Endodermal cell (in vitro differentiated cells): Measurements from ENCODE around the gene RHEX. TPM values are rescaled to one million over a fixed set of nuclear protein-coding genes. Genes with fewer than 3 reads are reported as not detected.
A peak's percentile ranks its signal among the peaks of the same experiment; 100 is the strongest.

ENCODE experiments used
- DNase-seq: peaks from one replicate; pipeline ENCODE4 v3.0.0-alpha.2; 2017
- H3K27ac ChIP-seq: 2 replicates; pipeline ENCODE4 v1.5.1; 2013; ENCODE audit warnings: mild to moderate bottlenecking, low read depth, low read length, moderate library complexity
- H3K27me3 ChIP-seq: 2 replicates; pipeline ENCODE4 v1.6.1; 2013; ENCODE audit warnings: mild to moderate bottlenecking, low read length, moderate library complexity; ENCODE audit not compliant: insufficient read depth, control insufficient read depth, poor library complexity, severe bottlenecking
- H3K36me3 ChIP-seq: 2 replicates; pipeline ENCODE4 v1.7.0; 2013; ENCODE audit warnings: mild to moderate bottlenecking, low read length, moderate library complexity; ENCODE audit not compliant: control insufficient read depth, insufficient read depth
- H3K4me1 ChIP-seq: one replicate; pipeline ENCODE4 v1.7.0; 2013; ENCODE audit warnings: low read length; ENCODE audit not compliant: control insufficient read depth, insufficient read depth
- H3K4me3 ChIP-seq: 2 replicates; pipeline ENCODE4 v1.5.1; 2013; ENCODE audit warnings: mild to moderate bottlenecking, low read length, moderate library complexity
- H3K9ac ChIP-seq: 2 replicates; pipeline ENCODE4 v1.6.1; 2013; ENCODE audit warnings: mild to moderate bottlenecking, low read length, moderate library complexity; ENCODE audit not compliant: poor library complexity, severe bottlenecking; ENCODE audit errors: extremely low read depth
- H3K9me3 ChIP-seq: 2 replicates; pipeline ENCODE4 v1.6.1; 2013; ENCODE audit warnings: mild to moderate bottlenecking, low read length, moderate library complexity; ENCODE audit not compliant: control insufficient read depth
- H3K27ac Mint-ChIP-seq: 2 replicates; pipeline ENCODE4 v1.8.0; 2020; ENCODE audit warnings: mixed read lengths
- H3K27me3 Mint-ChIP-seq: 2 replicates; pipeline ENCODE4 v1.8.0; 2021; ENCODE audit warnings: mild to moderate bottlenecking, mixed read lengths; ENCODE audit not compliant: insufficient read depth
- H3K36me3 Mint-ChIP-seq: 2 replicates; pipeline ENCODE4 v1.8.0; 2020; ENCODE audit warnings: low read depth, mixed read lengths
- H3K4me1 Mint-ChIP-seq: 2 replicates; pipeline ENCODE4 v1.8.0; 2020; ENCODE audit warnings: mixed read lengths
- H3K4me3 Mint-ChIP-seq: 2 replicates; pipeline ENCODE4 v1.8.0; 2020; ENCODE audit warnings: mild to moderate bottlenecking, moderate library complexity, mixed read lengths
- H3K9me3 Mint-ChIP-seq: 2 replicates; pipeline ENCODE4 v1.8.0; 2020; ENCODE audit warnings: mild to moderate bottlenecking, mixed read lengths
- CTCF ChIP-seq: fragments of 200-600 bp; sonication (generic); conservative IDR thresholded peaks from 2 replicates; pipeline ENCODE4 v1.5.0; 2021; ENCODE audit warnings: antibody characterized with exemption, mild to moderate bottlenecking
- WGBS, 2 experiments: methylation state at CpG; one replicate each; pipeline versions ENCODE4 v1.1.5 to v1.1.7; 2013; ENCODE audit warnings: missing lambda C conversion rate in 2 of 2, mixed read lengths in 1 of 2; ENCODE audit not compliant: insufficient coverage in 1 of 2, insufficient read length in 1 of 2; 5-methylcytosine and 5-hydroxymethylcytosine counted together
- total RNA-seq, 2 donors: library from RNA; stranded (reverse); fragmentation: NEBNext Ultra II Directional in 1 of 2; extraction: Animal tissue kit (Norgen Biotek cat#: 25700) in 1 of 2; gene quantifications; 2 replicates in 1 of 2; 3 replicates in 1 of 2; pipeline ENCODE4 v1.2.1, GENCODE V29; 2021

RHEX gene
- total RNA-seq, 2 donors from 2014 or later: not detected

GRCh38 chr1:206041640-206042039, 11.3 kb upstream of the RHEX start:
- Histone ChIP-seq H3K27me3 (no peaks in the 10 kb centered on the region), H3K27ac (no peak overlapping the region), H3K36me3 (no peaks in the 10 kb centered on the region), H3K4me1 (no peaks in the 10 kb centered on the region), H3K9ac (no peak overlapping the region), H3K4me3 (no peak overlapping the region), H3K9me3 (no peaks in the 10 kb centered on the region)
- 64 to 77% methylated on average over 3 to 7 of the region's 7 CpGs for WGBS, 2 experiments
- no peak for TF ChIP-seq CTCF
- peak overlapping the region; percentile 68 for H3K27ac Mint-ChIP-seq
- H3K36me3 Mint-ChIP-seq: no peaks in the 10 kb centered on the region
- DNase-seq: peak; percentile 80
- H3K4me3 Mint-ChIP-seq: no peak overlapping the region
- peaks cover 6% of the 10 kb centered on the region for H3K4me1 Mint-ChIP-seq
- H3K9me3 Mint-ChIP-seq: no peaks in the 10 kb centered on the region
- no peaks in the 10 kb centered on the region for H3K27me3 Mint-ChIP-seq

- Histone ChIP-seq H3K4me1 (peaks cover 3% of the 10 kb centered on the region), H3K36me3 (no peaks in the 10 kb centered on the region), H3K27me3 (no peaks in the 10 kb centered on the region), H3K27ac (no peak overlapping the region), H3K4me3 (no peak overlapping the region), H3K9ac (no peak overlapping the region), H3K9me3 (no peaks in the 10 kb centered on the region)
- TF ChIP-seq CTCF: no peak
- Mint-ChIP-seq H3K27ac (no peak overlapping the region), H3K4me1 (peaks cover 10% of the 10 kb centered on the region), H3K36me3 (no peaks in the 10 kb centered on the region), H3K4me3 (no peak overlapping the region), H3K9me3 (no peaks in the 10 kb centered on the region), H3K27me3 (no peaks in the 10 kb centered on the region)
- WGBS, 2 experiments: 89 to 100% methylated on average over 2 to 4 of the region's 4 CpGs
- no peak for DNase-seq
Measured at GRCh38 chr1:206047271-206047670, 5.7 kb upstream of the RHEX start.

DNA sequence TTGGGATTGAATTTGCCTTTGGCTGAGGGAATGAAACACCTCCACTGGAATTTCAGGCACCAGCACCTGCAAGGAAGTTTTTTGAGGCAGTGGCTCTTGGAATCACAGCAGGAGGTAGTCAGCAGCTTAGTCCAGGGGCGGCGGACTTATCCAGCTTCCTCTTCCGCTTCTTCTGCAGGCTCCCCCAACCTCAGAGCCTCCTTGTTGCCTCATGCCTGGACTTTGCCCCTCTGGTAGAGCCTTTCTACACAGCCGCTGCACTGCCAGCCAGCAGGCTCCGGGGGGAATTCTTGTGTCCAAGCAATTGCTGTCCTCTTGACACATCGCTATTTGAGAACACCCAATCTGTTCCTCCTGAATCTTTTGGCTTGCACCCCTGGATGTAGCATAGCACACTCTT, 4.4 kb upstream of the RHEX start:
- Mint-ChIP-seq H3K4me1 (peaks cover 10% of the 10 kb centered on the region), H3K27me3 (no peaks in the 10 kb centered on the region), H3K27ac (no peak overlapping the region), H3K9me3 (peaks cover 5% of the 10 kb centered on the region), H3K4me3 (no peak overlapping the region), H3K36me3 (peaks cover 4% of the 10 kb centered on the region)
- peaks cover 3% of the 10 kb centered on the region for H3K4me1 ChIP-seq
- no peak overlapping the region for H3K4me3 ChIP-seq
- TF ChIP-seq CTCF: no peak
- H3K27me3 ChIP-seq: no peaks in the 10 kb centered on the region
- 83 to 85% methylated on average over 6 of the region's 6 CpGs for WGBS, 2 experiments
- no peak for DNase-seq
- H3K9ac ChIP-seq: no peak overlapping the region
- H3K27ac ChIP-seq: no peak overlapping the region
- H3K9me3 ChIP-seq: no peaks in the 10 kb centered on the region
- H3K36me3 ChIP-seq: no peaks in the 10 kb centered on the region
